ENCODE data around the gene ATP8A1. TPM values are rescaled to one million over a fixed set of nuclear protein-coding genes. Genes with fewer than 3 reads are reported as not detected.

ATP8A1 gene
- total RNA-seq, 4 donors from 2014 or later, result 10.5 to 37.0 (median 16.4) TPM

- no peak for ATAC-seq (ENCODE audit: low FRiP score)
- TF ChIP-seq CTCF (IDR thresholded peaks at IDR 0.05), result no peak
- DNase-seq (ENCODE audit: low spot score), result no peak
Measured at GRCh38 chr4:42410446-42410845, 246.5 kb downstream of the ATP8A1 start.

- ATAC-seq (ENCODE audit: low FRiP score) (no peak), DNase-seq (ENCODE audit: low spot score) (no peak)
- TF ChIP-seq CTCF (IDR thresholded peaks at IDR 0.05), result no peak
Measured at GRCh38 chr4:42404001-42404400, 252.9 kb downstream of the ATP8A1 start.

GRCh38 chr4:42401171-42401570, 255.7 kb downstream of the ATP8A1 start:
- no peak for ATAC-seq (ENCODE audit: low FRiP score)
- no peak for TF ChIP-seq CTCF (IDR thresholded peaks at IDR 0.05)
- no peak for DNase-seq (ENCODE audit: low spot score)

- no peak for TF ChIP-seq CTCF (IDR thresholded peaks at IDR 0.05)
- no peak for ATAC-seq (ENCODE audit: low FRiP score)
- DNase-seq (ENCODE audit: low spot score), result no peak
Measured at GRCh38 chr4:42399393-42399792, 257.5 kb downstream of the ATP8A1 start.

GRCh38 chr4:42398871-42399331, 258.0 kb downstream of the ATP8A1 start:
- ATAC-seq (ENCODE audit: low FRiP score) (no peak), DNase-seq (ENCODE audit: low spot score) (no peak)
- no peak for TF ChIP-seq CTCF (IDR thresholded peaks at IDR 0.05)

GRCh38 chr4:42398171-42398870, 258.6 kb downstream of the ATP8A1 start:
- no peak for TF ChIP-seq CTCF (IDR thresholded peaks at IDR 0.05)
- DNase-seq (ENCODE audit: low spot score) (no peak), ATAC-seq (ENCODE audit: low FRiP score) (peak; percentile 37)

GRCh38 chr4:42397635-42398170, 259.2 kb downstream of the ATP8A1 start:
- ATAC-seq (ENCODE audit: low FRiP score) (peak; percentile 32), DNase-seq (ENCODE audit: low spot score) (no peak)
- no peak for TF ChIP-seq CTCF (IDR thresholded peaks at IDR 0.05)
